HG02852 (cell line): Measurements from ENCODE around the gene TEDC2.
A peak's percentile ranks its signal among the peaks of the same experiment; 100 is the strongest.

ENCODE experiments used
- ATAC-seq: cut with Tn5 transposase; IDR thresholded peaks from one replicate; pipeline ENCODE4 v1.9.1; 2021; ENCODE audit warnings: mild to moderate bottlenecking, moderate library complexity; ENCODE audit not compliant: unreplicated experiment

The TEDC2 gene

GRCh38 chr16:2511128-2511800 lies 51.4 kb downstream of the TEDC2 start:
- no peak for ATAC-seq

- no peak for ATAC-seq
These were observed 52.3 kb downstream of the TEDC2 start for GRCh38 chr16:2511996-2512734.

- no peak for ATAC-seq
These were observed 53.0 kb downstream of the TEDC2 start for GRCh38 chr16:2512735-2513404.

- peak; percentile 75 for ATAC-seq
These were observed 53.8 kb downstream of the TEDC2 start, which contains the start of gene ATP6V0C for GRCh38 chr16:2513405-2514332. ATP6V0C (plus strand) TSS chr16:2513952; CDS start chr16:2514104, 152 bp downstream.
